Adipose tissue (tissue), 3 donors: Measurements from ENCODE around the gene POU3F3. TPM values are rescaled to one million over a fixed set of nuclear protein-coding genes. Genes with fewer than 3 reads are reported as not detected.

ENCODE experiments used
- H3K27ac ChIP-seq: one replicate; pipeline ENCODE4 v1.5.1; 2013; ENCODE audit warnings: low read depth, low read length
- WGBS, 3 donors: extraction: QIAGEN DNeasy Blood & Tissue Kit; methylation state at CpG; one replicate each; pipeline ENCODE4 v1.1.7; 2013; 5-methylcytosine and 5-hydroxymethylcytosine counted together
- polyA plus RNA-seq, 3 donors: library from polyadenylated mRNA; stranded (reverse); fragments of 200-250 nt; gene quantifications; one replicate each; pipeline ENCODE4 v1.2.3, GENCODE V29; 2013
- donor health status: healthy with polysubstance abuse.
- donor health status: Bipolar disorder and iron deficiency.
- donor health status: healthy.

The POU3F3 gene
- polyA plus RNA-seq, 3 donors, result 0.22 TPM; not detected in 2

GRCh38 chr2:104870100-104870975, 16.4 kb downstream of the POU3F3 start:
- WGBS, 3 donors, result 25 to 39% (median 37%) methylated on average over 4 of the region's 4 CpGs
- no peak overlapping the region for H3K27ac ChIP-seq

DNA sequence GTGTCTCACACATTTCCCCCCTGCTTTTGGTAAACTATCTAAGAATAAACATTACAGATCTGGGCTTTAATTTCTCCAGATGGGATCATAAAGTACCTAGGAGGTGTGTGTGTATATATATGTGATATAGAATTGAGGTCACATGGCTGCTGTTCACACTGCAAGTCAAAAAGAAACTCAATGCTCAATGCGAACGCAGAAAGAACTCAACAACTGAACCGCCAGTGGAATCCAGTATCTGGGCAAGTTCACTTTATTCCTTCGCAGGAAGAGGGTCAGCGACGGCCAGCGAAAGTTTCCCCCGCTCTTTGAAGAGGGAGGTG, 17.7 kb downstream of the POU3F3 start:
- 3 to 6% (median 5%) methylated on average over 8 of the region's 8 CpGs for WGBS, 3 donors
- no peak overlapping the region for H3K27ac ChIP-seq

- no peak overlapping the region for H3K27ac ChIP-seq
- 2% methylated on average over 65 of the region's 65 CpGs for WGBS, 3 donors
Measured at GRCh38 chr2:104871972-104872865, 18.3 kb downstream of the POU3F3 start.

DNA sequence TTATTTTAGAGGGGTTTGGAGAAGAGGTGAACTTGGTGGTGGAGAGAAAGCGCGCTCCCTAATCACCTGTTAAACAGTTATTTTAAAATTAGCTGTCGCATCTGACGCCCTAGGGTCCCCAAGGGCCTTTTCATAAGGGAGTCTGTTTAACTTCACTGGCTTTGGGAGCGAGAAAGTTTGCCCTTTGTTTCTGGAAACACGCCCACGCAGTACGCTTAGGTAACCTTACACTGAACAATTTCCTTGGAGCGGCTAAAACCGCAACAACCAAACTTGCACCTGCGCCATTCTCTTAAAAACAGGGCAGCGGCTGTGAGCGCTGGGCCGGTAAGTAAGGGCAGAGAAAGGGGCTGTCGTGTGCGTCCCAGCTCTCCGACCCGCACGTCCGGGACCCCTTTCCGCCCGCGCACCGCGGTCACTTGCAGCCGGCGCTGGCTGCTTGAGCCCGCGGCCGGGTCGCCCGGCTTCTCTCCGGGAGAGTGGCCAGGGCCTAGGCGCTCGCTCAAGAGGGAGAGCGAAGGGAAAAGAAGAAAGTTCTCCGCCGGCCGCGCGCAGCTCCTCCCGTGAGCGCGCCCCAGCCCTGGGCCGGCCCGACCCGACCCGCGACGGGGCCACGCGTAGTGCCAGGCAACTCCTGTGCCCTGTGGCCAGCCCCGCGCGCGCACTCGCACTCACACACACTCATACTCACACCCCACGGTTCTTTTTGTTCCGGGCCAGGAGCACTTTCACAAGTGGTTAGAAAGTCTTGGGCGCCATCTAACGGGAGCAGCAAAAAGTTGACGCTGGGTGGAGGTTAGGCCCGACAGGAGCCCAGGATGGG, 19.2 kb downstream of the POU3F3 start:
- no peak overlapping the region for H3K27ac ChIP-seq
- WGBS, 3 donors, result 1% methylated on average over 48 to 63 of the region's 63 CpGs

- WGBS, 3 donors, result 27 to 40% (median 36%) methylated on average over 17 of the region's 17 CpGs
- H3K27ac ChIP-seq, result no peak overlapping the region
Measured at GRCh38 chr2:104873689-104874054, 19.8 kb downstream of the POU3F3 start.

DNA sequence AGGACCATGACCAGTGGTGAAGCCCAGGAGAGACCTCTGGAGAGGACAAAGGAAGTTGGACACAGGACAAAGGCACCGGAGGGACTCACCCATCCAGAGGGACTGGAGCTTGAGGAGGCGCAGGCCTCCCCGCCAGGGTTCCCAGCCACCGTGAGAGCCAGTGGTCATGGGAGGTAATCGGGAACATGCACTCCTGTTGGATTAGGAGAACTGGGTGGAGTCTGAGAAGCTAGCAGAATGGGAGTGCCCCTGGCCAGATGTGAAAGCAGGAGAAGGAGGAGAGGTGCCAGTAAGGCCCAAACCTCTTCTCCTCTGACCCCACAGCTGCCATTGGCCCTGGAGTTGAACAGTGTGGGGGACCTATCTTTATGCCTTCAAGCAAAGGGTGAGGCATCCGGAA, 20.3 kb downstream of the POU3F3 start:
- no peak overlapping the region for H3K27ac ChIP-seq
- 71 to 73% (median 72%) methylated on average over 6 of the region's 6 CpGs for WGBS, 3 donors

GRCh38 chr2:104875262-104875661, 21.3 kb downstream of the POU3F3 start:
- WGBS, 3 donors, result 44 to 54% (median 53%) methylated on average over 1 of the region's 1 CpG

DNA sequence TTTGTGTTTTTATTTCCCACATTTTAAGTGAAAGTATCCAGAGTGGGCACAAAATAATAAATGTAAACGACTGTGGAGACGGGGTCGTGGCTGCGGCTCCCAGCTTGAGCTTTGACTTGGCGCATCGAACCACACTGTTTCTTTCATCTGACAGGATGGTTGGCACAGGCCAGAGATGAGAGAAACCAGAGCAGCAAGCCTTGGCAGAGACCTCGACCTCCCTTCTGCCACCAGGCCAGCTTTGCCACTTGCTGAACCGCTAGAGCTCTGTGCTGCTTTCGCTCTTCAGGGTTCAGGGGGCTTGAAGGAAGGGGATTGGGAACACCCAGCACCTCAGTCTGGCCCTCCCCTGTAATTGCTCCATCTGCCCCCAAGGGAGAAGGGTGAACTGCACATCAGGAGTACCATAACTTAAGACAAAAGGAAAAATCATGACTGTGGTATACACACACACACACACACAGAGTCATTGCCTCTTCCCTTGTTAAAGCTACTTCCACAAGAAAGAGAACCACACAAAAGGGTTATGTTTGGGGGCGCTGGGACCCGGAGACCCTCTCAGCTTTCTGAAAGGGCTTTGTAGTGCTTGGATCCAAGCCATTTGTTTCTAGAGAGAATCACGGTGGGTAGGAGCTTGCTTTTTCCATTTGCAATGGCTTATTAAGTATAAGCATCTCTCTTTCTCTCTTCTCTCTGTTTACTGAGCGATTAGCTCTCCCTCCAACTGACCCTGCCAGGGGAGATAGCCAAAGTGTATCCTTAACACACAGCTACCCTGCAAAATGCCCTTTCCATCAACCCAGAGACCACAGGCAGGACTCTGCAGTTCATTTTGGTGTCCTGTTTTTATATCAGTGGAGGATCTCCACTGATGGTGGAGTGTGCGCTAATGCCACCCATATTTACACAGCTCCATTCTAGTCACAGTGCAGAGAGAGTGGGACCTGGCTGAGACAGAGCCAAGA, 23.0 kb downstream of the POU3F3 start:
- WGBS, 3 donors, result 63 to 74% (median 71%) methylated on average over 14 of the region's 14 CpGs

More at GRCh38 chr2:104875262-104875661, 21.3 kb downstream of the POU3F3 start:
- no peak overlapping the region for H3K27ac ChIP-seq

GRCh38 chr2:104878863-104879512, 25.1 kb downstream of the POU3F3 start:
- no peak overlapping the region for H3K27ac ChIP-seq
- WGBS, 3 donors, result 71 to 88% (median 83%) methylated on average over 11 of the region's 11 CpGs

More for the DNA sequence above, 23.0 kb downstream of the POU3F3 start:
- H3K27ac ChIP-seq, result no peak overlapping the region

DNA sequence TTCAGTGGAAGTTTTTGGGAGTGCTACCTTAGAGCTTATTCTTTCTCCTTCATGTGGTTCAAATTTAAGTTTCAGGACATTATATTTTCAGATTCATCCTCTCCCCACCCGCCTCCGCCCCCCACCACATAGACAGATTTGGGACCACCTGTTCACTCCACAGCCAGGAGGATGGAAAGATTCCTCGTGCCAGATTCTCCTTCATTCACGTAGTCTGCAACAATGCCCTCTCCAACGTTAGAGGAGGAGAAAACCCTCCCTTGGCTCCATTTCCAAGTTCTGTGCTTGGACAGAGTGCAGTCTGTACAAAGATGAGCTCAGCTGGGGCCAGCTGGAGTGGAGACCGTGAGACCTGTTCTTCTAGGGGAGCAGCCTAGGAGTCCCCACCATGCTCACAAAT, 26.2 kb downstream of the POU3F3 start:
- H3K27ac ChIP-seq, result no peak overlapping the region
- 59 to 69% (median 60%) methylated on average over 6 of the region's 6 CpGs for WGBS, 3 donors

DNA sequence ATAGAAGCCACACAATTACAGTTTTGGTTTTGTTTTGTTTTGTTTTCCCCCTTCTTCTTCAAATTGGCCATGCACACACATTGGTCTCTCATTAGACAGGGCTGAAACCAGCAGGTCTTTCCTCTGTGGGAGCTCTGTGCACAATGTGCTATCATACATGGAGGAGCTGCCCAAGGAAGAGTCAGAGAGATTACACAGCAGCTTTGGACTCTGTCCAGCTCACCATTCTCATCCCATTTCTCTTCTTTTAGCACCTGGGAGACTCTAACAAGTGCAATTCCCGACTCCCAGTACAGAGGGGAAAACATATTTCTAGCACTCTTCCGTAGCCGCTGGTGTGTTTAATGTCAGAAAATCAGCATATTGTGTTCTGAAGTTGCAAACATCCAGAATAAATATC, 29.4 kb downstream of the POU3F3 start:
- WGBS, 3 donors, result 51 to 57% (median 55%) methylated on average over 3 of the region's 3 CpGs
- H3K27ac ChIP-seq, result no peak overlapping the region

DNA sequence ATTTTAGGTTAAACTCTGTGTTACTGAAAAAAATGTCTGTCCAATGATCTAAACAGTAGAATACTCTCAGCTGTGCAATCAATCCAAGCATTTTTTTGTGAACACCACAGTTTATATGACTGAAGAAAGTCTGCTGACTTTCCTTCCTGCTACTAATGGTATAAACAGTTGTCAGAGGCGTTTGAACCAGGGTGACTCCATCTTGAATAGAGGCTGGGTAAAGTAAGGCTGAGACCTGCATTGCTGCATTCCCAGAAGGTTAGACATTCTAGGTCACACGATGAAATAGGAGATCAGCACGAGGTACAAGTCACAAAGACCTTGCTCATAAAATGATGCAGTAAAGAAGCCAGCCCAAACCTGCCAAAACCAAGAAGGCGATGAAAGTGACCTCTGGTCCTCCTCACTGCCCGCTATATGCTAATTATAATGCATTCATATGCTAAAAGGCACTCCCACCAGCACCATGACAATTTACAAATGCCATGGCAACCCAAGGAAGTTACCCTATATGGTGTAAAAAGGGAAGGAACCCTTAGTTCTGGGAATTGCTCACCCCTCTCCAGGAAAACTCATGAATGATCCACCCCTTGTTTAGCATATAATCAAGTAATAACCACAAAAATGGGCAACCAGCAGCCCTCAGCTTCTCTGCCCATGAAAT, 31.3 kb downstream of the POU3F3 start:
- 70 to 78% (median 70%) methylated on average over 5 of the region's 5 CpGs for WGBS, 3 donors
- no peak overlapping the region for H3K27ac ChIP-seq

DNA sequence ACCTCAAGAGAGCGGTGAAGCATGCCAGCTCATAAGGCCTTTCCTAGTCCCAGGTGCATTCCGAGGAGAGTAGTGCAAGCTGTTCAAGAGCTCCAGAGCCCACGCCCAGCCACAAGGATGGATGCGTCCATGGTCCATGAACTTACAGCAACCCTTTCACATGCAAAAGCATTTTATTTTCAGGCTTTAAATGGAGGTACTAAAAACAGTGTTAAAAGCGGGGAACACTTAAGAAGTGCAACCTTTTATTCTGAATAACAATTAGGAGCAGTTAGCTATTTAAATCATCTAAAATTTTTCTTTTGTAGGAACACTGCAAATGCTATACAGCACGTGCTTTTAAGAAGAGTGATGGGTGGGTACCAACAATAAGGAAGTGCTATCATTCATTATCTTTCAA, 33.8 kb downstream of the POU3F3 start:
- no peak overlapping the region for H3K27ac ChIP-seq
- WGBS, 3 donors, result 78 to 86% (median 84%) methylated on average over 6 of the region's 6 CpGs

GRCh38 chr2:104888489-104889258, 34.8 kb downstream of the POU3F3 start:
- H3K27ac ChIP-seq, result no peak overlapping the region
- 73 to 81% (median 76%) methylated on average over 7 of the region's 7 CpGs for WGBS, 3 donors

GRCh38 chr2:104889291-104889959, 35.5 kb downstream of the POU3F3 start:
- H3K27ac ChIP-seq, result no peak overlapping the region
- WGBS, 3 donors, result 46 to 53% (median 49%) methylated on average over 8 of the region's 8 CpGs
